ENCODE measurements around the gene WDR36. TPM values are rescaled to one million over a fixed set of nuclear protein-coding genes. Genes with fewer than 3 reads are reported as not detected.

The WDR36 gene
- total and polyA plus RNA-seq, 2 of the 13 experiments (the other 11 are each of a cell fraction or from before 2014, with no cell fraction given) = 18.2 to 40.6 TPM

DNA sequence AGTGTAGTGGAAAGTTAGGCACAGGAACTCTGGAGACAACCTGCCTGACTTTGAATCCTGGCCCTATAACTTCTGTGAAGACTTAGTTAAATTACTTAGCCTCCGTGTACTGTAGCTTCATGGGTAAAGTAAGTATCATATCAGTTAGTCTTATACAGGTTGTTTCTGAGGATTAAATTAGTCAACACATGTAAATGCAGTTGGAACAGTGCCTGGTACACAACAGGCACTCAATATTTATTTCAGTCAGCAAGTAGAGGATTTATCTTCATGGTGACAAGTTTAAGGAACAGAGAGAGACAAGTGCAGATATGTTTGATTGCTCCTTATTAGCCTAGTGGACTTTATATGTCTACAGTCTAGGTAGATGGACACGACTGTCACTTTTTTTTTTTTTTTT, 17.9 kb upstream of the WDR36 start:
- Histone ChIP-seq H4K20me1 (ENCODE audit: insufficient read depth, low read length) (no peaks in the 10 kb centered on the region), H3K9me3 (ENCODE audit: low read length) (no peaks in the 10 kb centered on the region), H3K4me3 (replicated peaks in 1 of 3; ENCODE audit: insufficient read depth in 1 of 3, low read depth in 2 of 3, low read length in 3 of 3) (no peak overlapping the region), H3K27ac (ENCODE audit: extremely low read length, insufficient read depth, low read length) (no peak overlapping the region), H2AFZ (ENCODE audit: low read length) (no peak overlapping the region), H3K36me3 (replicated peaks in 1 of 2; ENCODE audit: control insufficient read depth in 1 of 2, insufficient read depth in 2 of 2, low read length in 2 of 2) (no peaks in the 10 kb centered on the region), H3K9ac (ENCODE audit: insufficient read depth, low read depth, low read length) (no peak overlapping the region), H3K4me1 (ENCODE audit: insufficient read depth, low read length) (peaks cover 18% of the 10 kb centered on the region), H3K79me2 (ENCODE audit: insufficient read depth, low read length) (no peaks in the 10 kb centered on the region), H3K27me3 (ENCODE audit: control insufficient read depth in 1 of 2, insufficient read depth in 2 of 2, low read length in 2 of 2) (peaks cover 0 to 44% of the 10 kb centered on the region in 2 experiments; a peak in 4 of 5 replicates), H3K4me2 (ENCODE audit: low read depth, low read length) (no peak overlapping the region)
- DNase-seq (ENCODE audit: low spot score) (no peak), FAIRE-seq (no peak), ATAC-seq (no peak)
- in situ Hi-C loops (cut with HindIII; ENCODE audit: extremely low pct_ligation_motif_present, low pct_unique_long_range_greater_than_20kb) (no loop called here), intact Hi-C loops (cut with micrococcal nuclease; ENCODE audit: unreplicated experiment) (no loop called here)
- CTCF ChIA-PET (ENCODE audit: low intra/inter-chr PET ratio, low total read pairs) = no interaction called here
- POLR2A ChIA-PET = no interaction called here
- TF ChIP-seq ZNF33B (CRISPR knock-in tag; IDR thresholded peaks at IDR 0.05) (no peak), KDM5A (IDR thresholded peaks at IDR 0.05; ENCODE audit: borderline replicate concordance, low read length) (no peak), MTF2 (CRISPR knock-in tag; IDR thresholded peaks at IDR 0.05; ENCODE audit: borderline replicate concordance) (no peak), FOXK2 (IDR thresholded peaks at IDR 0.05) (no peak), ZNF562 (CRISPR knock-in tag; IDR thresholded peaks at IDR 0.05; ENCODE audit: borderline replicate concordance) (no peak), ZNF343 (CRISPR knock-in tag; IDR thresholded peaks at IDR 0.05) (no peak), ZNF761 (CRISPR knock-in tag; conservative IDR thresholded peaks at IDR 0.05) (no peak), SMAD1 (CRISPR knock-in tag; IDR thresholded peaks at IDR 0.05; ENCODE audit: borderline replicate concordance, low read depth) (no peak), JARID2 (CRISPR knock-in tag; IDR thresholded peaks at IDR 0.05; ENCODE audit: insufficient replicate concordance) (no peak), ZNF367 (CRISPR knock-in tag; IDR thresholded peaks at IDR 0.05; ENCODE audit: borderline replicate concordance) (no peak), RFXANK (CRISPR knock-in tag; IDR thresholded peaks at IDR 0.05) (no peak), ZNF451 (CRISPR knock-in tag; IDR thresholded peaks at IDR 0.05) (no peak), ZC3H4 (CRISPR knock-in tag; IDR thresholded peaks at IDR 0.05; ENCODE audit: borderline replicate concordance) (no peak), SRF (IDR thresholded peaks at IDR 0.05; ENCODE audit: low read depth, low read length) (no peak)
- no TSS peak for BruUV-seq (replicated peaks)
- 4% methylated on average over 2 of the region's 2 CpGs for WGBS (ENCODE audit: low lambda C conversion rate)
